Astrocyte (in vitro differentiated cells and primary cell): ENCODE measurements around the gene TULP4.

Experiments
- CTCF ChIP-seq: IDR thresholded peaks from 2 replicates; pipeline ENCODE4 v1.5.1; 2011; ENCODE audit warnings: low read depth, mild to moderate bottlenecking, inconsistent platforms, low read length, moderate library complexity; ENCODE audit not compliant: insufficient read depth
- EZH2 ChIP-seq: IDR thresholded peaks from 2 replicates; pipeline ENCODE4 v1.6.1; 2012; ENCODE audit warnings: mild to moderate bottlenecking, low read length, inconsistent platforms; ENCODE audit not compliant: insufficient read depth

GRCh38 chr6:158465257-158465656 lies 153.0 kb downstream of the TULP4 start:
- no peak for TF ChIP-seq CTCF
- no peak for TF ChIP-seq EZH2
